Measurements from ENCODE around the gene NT5C3A.
"Not testable (repeated sequence)": the region's sequence is repeated elsewhere in the genome, so short reads cannot be mapped to it uniquely, and the experiment has no call there.

The NT5C3A gene

GRCh38 chr7:33062023-33062781, at the start of gene NT5C3A:
Gene NT5C3A (minus strand): TSS chr7:33062776. CDS start chr7:33062705, 71 bp downstream.
- no peak for DNase-seq (ENCODE audit: low read depth)

GRCh38 chr7:33111614-33112013, 49.0 kb upstream of the NT5C3A start:
- no peak for DNase-seq (ENCODE audit: low read depth)

GRCh38 chr7:33109758-33110238, 47.2 kb upstream of the NT5C3A start:
- DNase-seq (ENCODE audit: low read depth) = no peak

- no peak for DNase-seq (ENCODE audit: low read depth)
Observed at GRCh38 chr7:33109005-33109757, 46.6 kb upstream of the NT5C3A start, which contains the start of gene RP9. Gene RP9 (minus strand): TSS chr7:33109404. CDS start chr7:33109372, 32 bp downstream.

- no peak for DNase-seq (ENCODE audit: low read depth)
Observed at GRCh38 chr7:33108554-33109004, 46.0 kb upstream of the NT5C3A start.

GRCh38 chr7:33107136-33108066, 44.8 kb upstream of the NT5C3A start:
- no peak for DNase-seq (ENCODE audit: low read depth)

- DNase-seq (ENCODE audit: low read depth) = no peak
Observed at GRCh38 chr7:33101906-33102305, 39.3 kb upstream of the NT5C3A start.

GRCh38 chr7:33100770-33101169, 38.2 kb upstream of the NT5C3A start:
- no peak for DNase-seq (ENCODE audit: low read depth)

GRCh38 chr7:33099154-33099940, 36.8 kb upstream of the NT5C3A start:
- no peak for DNase-seq (ENCODE audit: low read depth)

GRCh38 chr7:33094745-33095275, 32.2 kb upstream of the NT5C3A start:
- not testable (repeated sequence) for DNase-seq (ENCODE audit: low read depth)

GRCh38 chr7:33093266-33093665, 30.7 kb upstream of the NT5C3A start:
- DNase-seq (ENCODE audit: low read depth) = no peak

GRCh38 chr7:33091641-33092191, 29.1 kb upstream of the NT5C3A start:
- no peak for DNase-seq (ENCODE audit: low read depth)

GRCh38 chr7:33091111-33091531, 28.5 kb upstream of the NT5C3A start:
- peak; percentile 24 for DNase-seq (ENCODE audit: low read depth)

GRCh38 chr7:33089142-33089541, 26.6 kb upstream of the NT5C3A start:
- no peak for DNase-seq (ENCODE audit: low read depth)

- no peak for DNase-seq (ENCODE audit: low read depth)
Observed at GRCh38 chr7:33087858-33088257, 25.3 kb upstream of the NT5C3A start.

- DNase-seq (ENCODE audit: low read depth) = no peak
Observed at GRCh38 chr7:33087356-33087755, 24.8 kb upstream of the NT5C3A start.

- DNase-seq (ENCODE audit: low read depth) = no peak
Observed at GRCh38 chr7:33079763-33080690, 17.5 kb upstream of the NT5C3A start.

- DNase-seq (ENCODE audit: low read depth) = no peak
Observed at GRCh38 chr7:33079096-33079495, 16.5 kb upstream of the NT5C3A start.

GRCh38 chr7:33076737-33077136, 14.2 kb upstream of the NT5C3A start:
- DNase-seq (ENCODE audit: low read depth) = no peak

All from non-pigmented ciliary epithelial cell (primary cell).